AG08396 (cell line): ENCODE results near the gene RUVBL1.

Source experiments
- DNase-seq: peaks from one replicate; pipeline ENCODE4 v3.0.0; 2012; ENCODE audit warnings: low spot score, mixed read lengths

RUVBL1 gene

DNA sequence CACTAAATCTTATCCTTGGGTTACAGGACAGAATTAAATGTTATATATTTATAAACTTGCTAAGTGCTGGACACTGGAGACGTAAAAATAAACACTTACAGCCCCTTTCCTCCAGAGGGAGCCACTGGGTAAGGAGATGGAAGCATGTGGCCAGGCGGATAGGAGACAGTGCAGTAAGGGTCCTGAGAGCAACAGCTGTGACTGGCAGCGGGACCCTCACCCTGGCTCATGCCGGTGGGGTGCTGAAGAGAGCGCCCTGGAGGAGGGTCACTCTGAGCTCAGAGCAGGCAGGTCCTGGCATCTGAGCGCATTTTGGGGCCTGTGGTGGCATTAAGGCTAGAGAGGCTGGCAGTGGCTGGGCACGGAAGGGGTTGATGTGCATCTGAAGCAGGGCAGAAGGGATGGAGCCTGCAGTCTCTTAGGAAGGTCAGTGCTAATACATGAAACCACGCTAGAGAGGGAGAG, 55.4 kb downstream of the RUVBL1 start:
- DNase-seq, result peak; percentile 45

DNA sequence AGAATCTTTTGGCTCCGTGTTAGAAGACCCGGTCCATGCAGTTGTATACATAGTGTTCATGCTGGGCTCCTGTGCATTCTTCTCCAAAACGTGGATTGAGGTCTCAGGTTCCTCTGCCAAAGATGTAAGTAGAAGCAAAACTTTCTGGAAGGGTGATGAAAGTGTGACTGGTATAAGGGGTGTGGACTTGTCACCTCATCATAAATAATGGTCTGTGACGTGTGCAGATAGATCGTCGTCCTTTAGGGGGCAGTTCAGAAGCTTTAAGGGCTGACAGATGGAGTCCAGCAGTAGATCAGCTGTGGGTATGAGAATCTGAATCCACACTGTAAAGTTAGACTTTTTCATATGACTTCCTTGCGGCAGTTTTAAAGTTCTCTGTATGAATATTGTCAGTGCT, 56.1 kb downstream of the RUVBL1 start:
- DNase-seq, result no peak

- no peak for DNase-seq
Measured at GRCh38 chr3:128066676-128067075, 56.9 kb downstream of the RUVBL1 start.

DNA sequence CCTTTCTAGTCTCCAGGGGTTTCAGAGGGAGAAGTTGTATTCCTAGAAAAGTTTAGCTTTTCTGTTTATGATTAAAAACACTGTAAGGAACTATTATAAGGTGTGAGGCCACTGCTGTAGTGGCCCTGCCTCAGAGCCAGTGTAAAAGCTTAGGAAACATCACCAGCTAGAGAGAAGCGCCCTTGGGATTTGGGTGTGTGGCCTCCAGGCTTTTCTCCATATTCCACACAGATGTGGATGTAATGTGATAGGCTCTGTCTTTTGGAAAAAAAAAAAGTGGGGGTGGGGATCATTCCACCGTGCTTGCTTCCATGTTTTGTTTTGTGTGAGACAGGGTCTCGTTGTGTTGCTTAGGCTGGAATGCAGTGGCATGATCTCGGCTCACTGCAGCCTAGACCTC, 57.5 kb downstream of the RUVBL1 start:
- DNase-seq, result no peak

DNA sequence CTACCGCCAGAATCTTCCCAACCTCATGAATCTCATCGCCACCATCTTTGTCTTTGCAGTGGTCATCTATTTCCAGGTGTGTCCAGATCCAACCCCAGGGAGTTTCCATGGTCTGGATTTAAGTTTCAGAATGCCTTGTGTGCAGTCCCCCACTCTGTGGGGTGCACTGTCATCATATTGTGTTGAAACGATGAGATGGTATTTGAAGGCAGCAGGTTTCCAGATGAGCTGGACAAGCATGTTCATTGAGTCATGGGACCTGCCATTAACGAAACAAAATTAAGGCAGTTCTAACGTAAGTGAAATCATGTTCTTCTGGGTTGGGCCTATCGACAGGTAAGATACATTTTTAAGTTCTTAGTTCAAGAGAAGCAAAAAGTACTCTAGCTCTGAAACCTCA, 58.6 kb downstream of the RUVBL1 start:
- no peak for DNase-seq

- DNase-seq, result no peak
Measured at GRCh38 chr3:128063865-128064264, 59.7 kb downstream of the RUVBL1 start.

DNA sequence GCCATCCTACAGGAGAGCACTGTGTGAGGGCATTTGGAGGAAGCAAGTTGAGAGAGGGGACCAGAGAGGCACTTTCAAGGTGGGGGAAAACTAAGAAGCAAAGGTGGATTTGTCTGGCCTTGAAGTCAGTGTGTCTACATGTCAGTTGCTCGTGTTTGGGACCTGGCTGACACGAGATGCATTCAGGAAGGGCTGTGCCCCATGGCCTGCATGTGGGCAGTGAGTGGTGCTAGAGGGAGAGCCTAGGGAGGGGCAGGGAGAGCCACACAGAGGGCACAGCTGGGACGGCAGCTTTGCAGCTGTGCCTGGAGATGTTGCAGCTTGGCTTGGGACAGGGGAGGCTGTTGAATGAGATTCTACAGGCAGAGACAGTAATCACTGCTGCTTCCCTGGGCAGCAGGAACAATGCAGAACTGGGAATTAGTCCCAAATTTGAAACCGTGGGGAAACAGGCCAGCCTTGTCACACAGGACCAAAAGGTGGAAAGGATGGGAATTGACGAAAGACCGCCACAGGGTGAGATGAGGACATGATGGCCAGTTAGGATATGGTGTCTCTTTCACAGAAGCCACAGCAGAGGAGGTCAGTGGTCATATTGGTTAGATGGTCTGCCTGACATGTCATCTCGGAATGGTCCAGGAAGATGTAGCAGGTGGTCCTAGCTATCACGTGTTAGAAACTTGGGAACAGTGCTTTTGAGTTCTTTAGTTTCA, 61.4 kb downstream of the RUVBL1 start:
- no peak for DNase-seq

GRCh38 chr3:128060473-128061381, 62.9 kb downstream of the RUVBL1 start:
- peak; percentile 83 for DNase-seq

- DNase-seq, result no peak
Measured at GRCh38 chr3:128056258-128056657, 67.4 kb downstream of the RUVBL1 start.

GRCh38 chr3:128054367-128054766, 69.2 kb downstream of the RUVBL1 start:
- peak; percentile 65 for DNase-seq

- DNase-seq, result no peak
Measured at GRCh38 chr3:128053614-128054013, 70.0 kb downstream of the RUVBL1 start.

DNA sequence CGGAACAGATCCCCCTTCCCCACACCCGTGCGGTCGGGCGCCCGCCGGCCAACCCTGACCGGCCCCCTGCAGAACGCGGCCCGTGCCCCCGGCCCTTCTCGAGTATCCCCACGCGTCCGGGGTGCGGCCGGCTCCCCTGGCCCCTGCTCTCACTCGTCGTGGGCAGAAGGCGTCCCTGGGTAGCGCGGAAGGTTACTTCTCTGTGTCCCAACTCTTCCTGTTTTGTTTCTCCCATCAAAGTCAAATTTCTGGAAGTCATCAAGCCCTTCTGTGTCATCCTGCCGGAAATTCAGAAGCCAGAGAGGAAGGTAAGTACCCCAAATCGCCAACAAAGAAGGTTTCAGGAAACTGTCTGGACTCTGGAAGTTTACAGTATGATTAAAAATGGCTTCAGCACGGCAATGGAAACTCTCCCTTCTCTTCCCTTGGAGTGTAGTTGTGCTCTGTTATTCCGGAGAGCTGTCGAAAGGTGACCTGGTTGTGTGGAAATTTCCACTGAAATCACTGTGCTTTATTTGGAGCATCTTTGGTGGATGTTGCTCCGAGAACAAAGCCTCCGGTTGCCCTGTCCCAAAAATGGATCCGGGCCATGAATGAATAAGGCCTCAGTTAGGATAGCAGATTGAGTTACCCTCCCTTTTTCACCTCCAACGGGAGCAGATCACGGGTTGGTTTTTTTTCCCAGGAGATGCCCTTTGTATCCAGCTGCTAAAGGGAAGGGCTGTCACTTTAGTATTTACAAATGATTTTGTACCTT, 70.8 kb downstream of the RUVBL1 start:
- no peak for DNase-seq

- peak; percentile 99 for DNase-seq
Measured at GRCh38 chr3:128051837-128052594, 71.6 kb downstream of the RUVBL1 start, which contains the start of gene SEC61A1. SEC61A1 (plus strand) TSS chr3:128052437; CDS start chr3:128052553, 116 bp downstream.

- DNase-seq, result peak; percentile 31
Measured at GRCh38 chr3:128051459-128051836, 72.2 kb downstream of the RUVBL1 start.

GRCh38 chr3:128050597-128050996, 73.0 kb downstream of the RUVBL1 start:
- DNase-seq, result no peak

- no peak for DNase-seq
Measured at GRCh38 chr3:128041344-128041743, 82.3 kb downstream of the RUVBL1 start.

DNA sequence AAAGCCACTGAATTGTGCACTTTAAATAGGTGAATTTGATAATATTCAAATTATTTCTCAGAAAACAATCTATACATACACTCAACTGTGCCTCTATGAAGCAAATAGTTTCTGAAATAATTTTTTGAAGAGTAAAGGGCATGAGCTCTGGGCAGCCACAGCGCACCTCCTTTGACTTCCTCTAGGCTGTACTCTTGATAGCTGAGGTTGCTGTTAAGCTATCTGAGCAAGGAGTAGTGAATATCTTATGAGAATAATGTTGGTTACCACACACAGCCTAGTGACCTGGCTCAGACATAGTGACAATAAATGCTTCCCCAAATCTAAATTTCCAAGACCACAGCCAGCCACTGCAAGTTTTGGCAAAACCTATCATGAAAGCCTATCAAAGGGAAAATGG, 83.0 kb downstream of the RUVBL1 start:
- DNase-seq, result no peak

DNA sequence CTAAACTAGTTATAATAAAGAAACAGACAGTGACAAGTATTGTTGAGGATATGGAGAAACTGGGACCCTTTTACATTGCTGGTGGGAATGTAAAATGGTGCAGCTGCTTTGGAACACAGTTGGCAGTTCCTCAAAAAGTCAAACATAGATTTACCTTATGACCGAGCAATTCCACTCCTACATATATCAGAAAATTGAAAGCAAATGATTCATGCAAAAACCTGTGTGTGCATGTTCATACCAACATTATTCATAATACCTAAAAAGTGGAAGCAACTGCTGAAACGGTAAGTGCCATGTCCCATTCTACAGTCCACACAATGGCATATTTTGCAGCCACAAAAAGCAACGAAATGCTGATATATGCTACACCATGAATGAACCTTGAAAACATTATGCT, 83.6 kb downstream of the RUVBL1 start:
- no peak for DNase-seq

DNA sequence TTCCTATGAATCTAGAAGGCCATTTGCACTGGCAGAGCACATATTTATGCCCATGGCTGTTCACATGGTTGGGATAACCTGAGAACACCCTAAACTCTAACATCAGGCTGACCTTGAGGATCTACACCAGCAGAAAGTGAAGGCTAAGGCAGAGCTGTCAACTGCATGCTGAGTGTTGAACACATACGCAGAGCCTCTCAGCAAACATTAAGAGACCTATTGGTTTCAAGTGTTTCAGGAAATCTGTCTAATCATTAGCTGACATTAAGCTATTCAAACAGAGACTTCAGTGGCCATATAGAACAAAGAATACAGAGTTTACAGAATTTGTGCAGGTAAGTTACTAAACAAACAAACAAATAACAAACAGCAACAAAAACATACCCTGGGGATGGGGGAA, 87.5 kb downstream of the RUVBL1 start:
- no peak for DNase-seq

- no peak for DNase-seq
Measured at GRCh38 chr3:128033102-128033501, 90.5 kb downstream of the RUVBL1 start.
